Tongue (tissue), 2 donors: ENCODE data around the gene PTPRQ. TPM values are rescaled to one million over a fixed set of nuclear protein-coding genes. Genes with fewer than 3 reads are reported as not detected.
A peak's percentile ranks its signal among the peaks of the same experiment; 100 is the strongest.

Experiments
- DNase-seq: peaks from one replicate; pipeline ENCODE4 v3.0.0-alpha.2; 2015
- total RNA-seq: library from RNA; depleted of rRNA; stranded (reverse); fragments of >200 nt; gene quantifications from one replicate; pipeline ENCODE4 v1.2.3, GENCODE V29; 2014

Gene PTPRQ
- total RNA-seq, 1 donor from 2014 or later, result 0.21 TPM

GRCh38 chr12:80559766-80560165 lies 115.7 kb downstream of the PTPRQ start:
- DNase-seq, result no peak

- peak; percentile 92 for DNase-seq
Observed at GRCh38 chr12:80565271-80565670, 121.2 kb downstream of the PTPRQ start.

DNA sequence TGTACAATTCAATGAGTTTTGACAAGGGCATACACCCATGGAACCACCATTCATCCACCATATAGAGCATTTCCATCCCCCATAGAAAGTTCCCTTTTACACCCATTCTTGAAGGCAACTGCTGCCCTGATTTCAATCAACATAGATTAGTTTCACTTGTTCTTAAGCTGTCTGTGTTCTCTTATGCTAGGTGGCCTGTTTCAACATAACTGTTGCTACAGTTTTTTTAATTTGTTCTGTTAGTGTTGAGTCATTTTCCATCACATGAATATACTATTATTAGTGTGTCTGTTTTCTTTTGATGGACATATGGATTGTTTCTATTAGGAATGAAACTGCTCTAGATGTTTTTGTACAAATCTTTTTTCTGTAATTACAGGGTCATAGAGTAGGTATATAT lies 123.4 kb downstream of the PTPRQ start:
- no peak for DNase-seq

DNA sequence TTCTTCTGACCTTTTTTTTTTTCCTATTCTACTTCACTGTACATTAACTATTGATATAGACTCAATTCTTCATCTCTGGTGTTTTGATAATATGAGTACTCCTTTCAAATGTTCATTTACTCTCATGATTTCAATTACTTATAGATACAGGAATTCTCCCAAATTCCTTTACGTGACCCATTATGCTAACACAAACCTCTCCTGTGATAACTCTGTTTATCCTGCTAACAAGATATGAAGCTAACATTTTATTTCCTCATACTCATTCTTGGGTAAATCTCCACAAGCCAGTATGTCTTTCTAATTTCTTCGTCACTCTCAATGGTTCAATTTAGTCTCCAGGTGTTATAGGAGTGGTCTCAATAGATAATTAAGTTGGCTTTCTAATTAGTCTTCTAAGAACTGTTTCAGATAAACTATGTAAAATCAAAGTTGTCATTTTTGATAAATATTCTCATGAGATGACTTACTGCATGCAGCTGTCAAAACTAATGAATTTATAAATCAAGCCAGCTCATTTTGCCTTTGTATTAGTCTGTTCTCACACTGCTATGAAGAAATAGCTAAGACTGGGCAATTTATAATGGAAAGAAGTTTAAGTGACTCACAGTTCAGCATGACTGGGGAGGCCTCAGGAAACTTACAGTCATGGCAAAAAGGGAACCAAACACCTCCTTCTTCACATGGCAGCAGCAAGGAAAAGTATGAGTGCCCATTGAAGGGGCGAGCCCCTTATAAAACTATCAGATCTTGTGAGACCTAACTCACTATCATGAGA lies 132.8 kb downstream of the PTPRQ start:
- DNase-seq, result no peak

GRCh38 chr12:80580254-80580653 lies 136.2 kb downstream of the PTPRQ start:
- peak; percentile 67 for DNase-seq

DNA sequence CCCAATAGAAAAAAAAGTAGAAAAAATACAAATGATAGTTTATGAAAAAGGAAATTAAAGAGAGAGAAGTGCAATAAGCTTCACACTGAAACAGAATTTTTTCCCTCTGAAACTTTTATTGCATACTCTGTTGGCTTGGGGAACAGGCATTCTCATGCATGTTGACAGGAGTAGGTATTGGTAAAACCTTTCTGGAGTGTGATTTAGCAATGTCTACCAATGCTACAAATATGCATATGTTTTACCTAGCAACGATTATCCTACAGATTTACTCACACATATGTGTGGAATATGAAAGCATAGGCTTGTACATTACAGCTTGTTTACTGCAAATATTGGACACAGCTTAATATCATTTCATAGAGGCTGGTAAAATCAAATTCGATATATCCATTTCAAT lies 137.7 kb downstream of the PTPRQ start:
- no peak for DNase-seq

DNA sequence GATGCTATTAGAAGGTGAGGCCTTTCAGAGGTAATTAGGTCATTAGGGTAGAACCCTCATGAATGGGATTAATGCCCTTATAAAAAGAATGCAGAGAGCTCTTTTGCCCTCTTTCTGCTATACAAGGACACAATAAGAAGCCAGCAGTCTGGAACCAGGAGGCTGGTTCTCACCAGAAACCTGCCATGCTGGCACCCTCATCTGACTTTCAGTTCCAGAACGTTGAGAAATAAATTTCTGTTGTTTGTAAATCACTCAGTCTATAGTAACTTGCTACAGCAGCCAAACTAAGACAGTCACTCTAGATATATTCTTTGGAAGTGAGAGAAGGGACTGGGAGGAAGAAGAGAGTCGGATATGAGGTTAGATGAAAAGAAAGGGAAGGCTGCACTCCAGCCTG lies 138.4 kb downstream of the PTPRQ start:
- DNase-seq, result no peak

- DNase-seq, result peak; percentile 12
Observed at GRCh38 chr12:80589077-80589476, 145.0 kb downstream of the PTPRQ start.

DNA sequence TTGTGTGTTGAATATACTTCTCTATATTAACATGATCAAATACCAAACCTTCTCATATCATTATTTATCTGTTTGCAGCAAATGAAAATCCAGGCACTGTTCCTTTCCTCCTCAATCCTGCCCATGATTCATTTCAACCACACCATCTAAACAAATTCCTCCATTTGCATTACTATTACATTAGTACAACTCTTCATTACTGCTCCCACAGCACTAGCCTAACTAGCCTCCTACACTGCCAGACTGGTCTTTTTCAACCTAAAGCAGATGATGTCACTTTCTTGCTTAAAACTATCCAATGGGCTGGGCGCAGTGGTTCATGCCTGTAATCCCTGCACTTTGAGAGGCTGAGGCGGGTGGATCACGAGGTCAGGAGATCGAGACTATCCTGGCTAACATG lies 146.1 kb downstream of the PTPRQ start:
- DNase-seq, result no peak

DNA sequence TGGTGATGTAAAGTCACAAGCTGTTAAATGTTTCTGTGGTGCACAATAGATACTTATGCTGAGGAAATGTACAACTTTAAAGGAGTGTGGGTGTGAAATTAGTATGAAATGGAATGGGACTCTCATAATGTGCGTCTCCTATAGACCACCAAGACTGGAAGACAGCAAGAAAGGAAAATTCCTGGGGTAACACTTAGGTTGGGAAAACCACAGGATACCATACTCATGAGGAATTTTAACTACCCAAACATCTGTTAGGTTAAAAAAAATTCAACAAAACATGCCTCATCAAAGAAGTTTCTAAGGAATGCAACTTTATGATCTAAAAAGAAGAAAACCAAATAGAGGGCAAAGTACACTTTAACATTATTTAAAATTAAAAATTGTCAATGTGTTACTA lies 149.7 kb downstream of the PTPRQ start:
- DNase-seq, result no peak

- no peak for DNase-seq
Observed at GRCh38 chr12:80596509-80596908, 152.5 kb downstream of the PTPRQ start.

DNA sequence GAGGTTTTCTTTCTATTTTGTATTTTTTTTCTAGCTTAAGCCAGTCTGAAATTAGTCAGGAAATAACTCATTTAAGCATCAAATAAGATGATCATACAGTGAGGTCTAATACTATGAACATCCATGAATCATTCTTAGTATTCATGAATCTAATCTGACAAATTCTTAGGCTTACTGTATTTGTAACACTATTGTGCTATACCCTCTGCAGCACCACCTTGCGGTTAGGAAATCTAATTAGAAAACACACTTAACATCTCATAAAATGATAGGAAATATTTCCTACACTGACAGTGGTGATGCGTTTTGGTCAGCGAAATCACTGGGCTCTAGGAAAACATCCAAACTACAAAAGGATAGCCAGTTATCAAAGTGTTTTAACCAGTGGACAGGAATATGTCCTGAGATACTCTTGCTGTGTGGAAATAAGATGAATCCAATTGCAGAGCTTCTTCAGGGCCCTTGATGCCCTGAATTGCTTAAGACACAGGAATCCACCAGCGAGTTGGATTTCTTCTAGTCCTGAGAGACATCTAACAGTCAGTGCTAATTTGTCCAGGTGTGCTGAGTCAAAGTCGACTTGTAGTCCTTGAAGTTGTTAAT lies 154.1 kb downstream of the PTPRQ start:
- DNase-seq, result peak; percentile 53

GRCh38 chr12:80602455-80602854 lies 158.4 kb downstream of the PTPRQ start:
- DNase-seq, result no peak

DNA sequence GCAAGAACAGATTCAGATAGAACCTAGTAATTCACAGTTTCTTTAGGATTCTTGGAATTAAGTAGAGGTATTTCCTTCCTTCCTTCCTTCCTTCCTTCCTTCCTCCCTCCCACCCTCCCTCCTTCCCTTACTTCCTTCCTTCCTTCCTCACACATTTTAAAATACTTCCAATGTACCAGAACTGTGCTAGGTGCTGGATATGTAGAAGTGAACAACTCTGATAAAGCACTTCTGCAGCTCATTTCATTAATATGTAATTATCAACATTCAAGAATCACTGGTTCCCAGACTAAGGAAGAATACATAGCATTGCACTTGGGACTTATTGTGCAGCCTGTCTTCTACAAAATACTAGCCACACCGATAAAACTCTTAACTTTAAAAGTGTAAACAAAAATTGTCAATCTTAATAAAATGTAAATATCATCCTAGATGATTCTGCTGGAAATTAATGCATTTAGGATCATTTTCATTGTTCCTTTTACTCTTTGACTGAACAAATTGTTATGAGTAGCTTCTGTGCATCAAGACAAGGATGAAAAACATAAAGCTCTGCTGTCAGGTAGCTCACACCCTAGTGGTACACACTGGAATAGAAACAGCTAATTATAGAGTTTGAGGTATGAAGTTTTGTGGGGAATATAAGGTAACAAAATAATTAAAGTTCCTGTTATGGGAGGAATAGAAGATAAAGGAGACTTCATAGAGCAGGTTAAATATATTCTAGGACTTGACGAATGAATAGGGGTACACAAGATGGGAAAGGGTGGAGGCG lies 163.5 kb downstream of the PTPRQ start:
- no peak for DNase-seq

DNA sequence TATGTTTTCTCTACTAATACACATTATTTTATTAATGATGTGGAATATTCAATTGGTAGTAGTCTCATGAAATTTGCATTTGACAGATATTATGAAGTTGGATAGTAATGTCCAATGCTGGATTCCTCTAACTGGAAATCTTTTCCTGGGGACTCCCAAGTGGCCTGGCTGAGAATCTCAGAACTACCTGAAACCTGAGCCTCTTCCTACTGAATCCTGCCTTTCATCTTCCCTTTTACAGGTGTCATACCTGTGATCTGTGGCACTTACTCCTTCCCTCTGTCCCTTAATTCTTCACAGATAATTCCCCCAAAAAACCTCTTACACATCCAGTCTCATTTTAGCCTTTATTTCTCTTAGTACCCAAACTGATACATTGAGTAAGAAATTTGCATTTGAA lies 173.7 kb downstream of the PTPRQ start:
- DNase-seq, result no peak

DNA sequence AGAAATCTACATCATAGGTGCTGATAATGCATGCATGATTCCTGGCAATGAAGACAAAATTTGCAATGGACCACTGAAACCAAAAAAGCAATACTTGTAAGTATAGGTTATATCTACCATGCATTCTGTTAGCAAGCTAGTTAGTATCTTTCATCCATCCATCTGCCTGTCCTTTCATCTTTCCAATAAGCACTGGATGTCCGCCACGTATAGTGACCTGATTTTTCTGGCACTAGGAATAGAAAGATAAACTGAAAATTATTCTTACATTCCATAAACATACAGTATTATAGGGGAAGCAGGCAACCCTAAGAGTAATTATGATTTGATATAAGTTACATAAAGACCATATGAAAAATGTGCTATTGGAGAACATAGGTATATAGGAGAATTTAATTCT lies 176.2 kb downstream of the PTPRQ start:
- no peak for DNase-seq

DNA sequence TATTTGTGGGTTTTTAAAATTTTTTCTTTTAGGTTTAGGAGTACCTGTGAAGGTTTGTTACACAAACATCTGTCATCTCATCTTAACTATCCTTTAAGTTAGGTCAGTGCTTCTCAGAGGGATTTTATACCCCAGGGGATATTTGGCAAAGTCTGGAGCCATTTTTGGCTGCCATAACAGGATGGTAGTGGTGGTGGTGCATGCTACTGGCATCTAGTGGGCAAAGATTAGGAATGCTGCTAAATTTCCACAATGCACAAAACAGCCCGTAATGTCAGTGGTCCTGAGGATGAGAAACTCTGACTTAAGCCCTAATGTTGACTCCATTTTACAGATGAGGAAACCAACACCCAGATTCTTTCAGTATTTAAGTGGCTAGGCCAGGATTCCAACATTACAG lies 178.2 kb downstream of the PTPRQ start:
- DNase-seq, result no peak

DNA sequence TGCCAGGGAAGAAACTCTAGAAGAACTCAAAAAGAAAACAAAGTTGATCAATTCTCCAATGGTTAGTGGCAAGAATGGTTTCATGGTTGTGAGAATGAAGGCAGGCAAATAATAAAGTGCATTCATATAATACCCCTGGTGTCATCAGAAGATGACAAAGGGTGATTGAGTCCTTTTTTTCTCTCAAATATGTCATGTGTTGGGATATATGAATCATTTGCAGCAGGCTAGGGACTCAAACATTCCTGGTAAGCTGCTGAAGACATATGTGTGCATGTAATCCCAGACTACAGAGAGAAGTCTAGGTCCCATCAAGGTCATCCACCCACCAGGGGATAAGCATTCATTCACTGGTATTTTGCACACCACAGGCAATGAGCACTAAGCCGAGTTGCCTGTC lies 181.0 kb downstream of the PTPRQ start:
- no peak for DNase-seq

DNA sequence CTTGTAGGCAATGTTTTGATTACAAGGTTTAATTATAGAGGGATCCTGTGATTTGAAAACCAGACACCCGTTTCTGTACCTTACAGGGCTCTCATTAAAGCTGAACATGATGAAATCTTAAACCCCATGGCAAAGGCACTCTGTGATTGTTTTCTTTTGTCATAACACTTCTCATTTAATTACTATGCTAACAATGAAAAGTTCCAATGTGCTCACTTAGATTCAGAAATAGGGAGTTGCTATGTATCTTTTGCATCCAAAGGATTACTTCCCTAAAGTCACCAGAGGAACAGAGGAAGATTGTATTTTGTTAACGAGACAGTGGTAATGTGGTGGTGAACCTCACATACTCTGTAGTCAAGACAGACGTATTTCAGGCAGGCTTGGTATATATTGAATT lies 181.9 kb downstream of the PTPRQ start:
- no peak for DNase-seq

DNA sequence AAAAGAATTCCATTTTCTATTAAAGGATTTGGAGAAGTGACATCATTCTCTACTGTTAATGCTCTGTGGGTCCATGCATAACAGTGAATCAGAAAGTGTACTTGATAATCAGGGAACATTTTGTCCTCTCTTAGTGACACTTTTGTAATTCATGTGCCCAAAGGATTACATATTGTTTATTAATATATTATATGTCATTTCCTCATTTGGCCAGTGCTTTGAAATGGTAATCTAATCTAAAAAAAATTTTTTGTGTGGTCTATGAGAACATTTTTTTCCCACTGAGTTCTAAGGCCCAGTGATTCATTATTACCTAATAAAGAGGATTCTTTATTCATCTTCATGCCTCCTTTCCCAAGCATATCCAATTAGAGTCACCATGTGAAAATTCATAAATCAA lies 183.7 kb downstream of the PTPRQ start:
- DNase-seq, result peak; percentile 10

GRCh38 chr12:80632835-80633234 lies 188.8 kb downstream of the PTPRQ start:
- DNase-seq, result no peak

- no peak for DNase-seq
Observed at GRCh38 chr12:80634903-80635302, 190.9 kb downstream of the PTPRQ start.

- DNase-seq, result no peak
Observed at GRCh38 chr12:80636832-80637231, 192.8 kb downstream of the PTPRQ start.
